ENCODE measurements around the gene ADARB2. TPM values are rescaled to one million over a fixed set of nuclear protein-coding genes. Genes with fewer than 3 reads are reported as not detected.
"Not testable (repeated sequence)": the region's sequence is repeated elsewhere in the genome, so short reads cannot be mapped to it uniquely, and the experiment has no call there.

Gene ADARB2
- total RNA-seq, 1 donor from 2014 or later, result 0.08 TPM

DNA sequence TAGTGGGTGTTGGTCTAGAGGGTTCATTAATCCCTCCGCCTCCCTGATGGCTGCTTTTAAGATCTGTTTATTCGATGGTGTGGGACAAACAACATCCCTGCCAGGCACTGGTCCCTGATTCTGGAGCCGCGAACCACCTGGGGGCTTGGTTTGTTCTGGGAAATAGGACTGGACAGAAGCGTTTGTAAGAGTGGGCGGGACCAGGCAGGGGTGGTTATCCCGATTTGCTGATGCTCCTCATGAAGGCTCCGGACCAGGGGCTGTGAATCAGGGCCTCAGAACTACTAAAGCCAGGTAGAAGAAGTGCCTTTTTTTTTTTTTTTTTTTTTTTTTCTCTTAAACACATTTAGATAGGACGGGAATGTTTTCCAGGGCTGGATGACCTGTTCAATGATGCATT is 407.7 kb downstream of the ADARB2 start:
- Histone ChIP-seq H3K36me3 (ENCODE audit: control insufficient read depth, insufficient read depth, low read length) (no peaks in the 10 kb centered on the region), H3K4me3 (ENCODE audit: low read depth, low read length) (no peak overlapping the region), H3K27me3 (ENCODE audit: control insufficient read depth, insufficient read depth, low read length) (no peaks in the 10 kb centered on the region)
- TF ChIP-seq, protein P1, sequence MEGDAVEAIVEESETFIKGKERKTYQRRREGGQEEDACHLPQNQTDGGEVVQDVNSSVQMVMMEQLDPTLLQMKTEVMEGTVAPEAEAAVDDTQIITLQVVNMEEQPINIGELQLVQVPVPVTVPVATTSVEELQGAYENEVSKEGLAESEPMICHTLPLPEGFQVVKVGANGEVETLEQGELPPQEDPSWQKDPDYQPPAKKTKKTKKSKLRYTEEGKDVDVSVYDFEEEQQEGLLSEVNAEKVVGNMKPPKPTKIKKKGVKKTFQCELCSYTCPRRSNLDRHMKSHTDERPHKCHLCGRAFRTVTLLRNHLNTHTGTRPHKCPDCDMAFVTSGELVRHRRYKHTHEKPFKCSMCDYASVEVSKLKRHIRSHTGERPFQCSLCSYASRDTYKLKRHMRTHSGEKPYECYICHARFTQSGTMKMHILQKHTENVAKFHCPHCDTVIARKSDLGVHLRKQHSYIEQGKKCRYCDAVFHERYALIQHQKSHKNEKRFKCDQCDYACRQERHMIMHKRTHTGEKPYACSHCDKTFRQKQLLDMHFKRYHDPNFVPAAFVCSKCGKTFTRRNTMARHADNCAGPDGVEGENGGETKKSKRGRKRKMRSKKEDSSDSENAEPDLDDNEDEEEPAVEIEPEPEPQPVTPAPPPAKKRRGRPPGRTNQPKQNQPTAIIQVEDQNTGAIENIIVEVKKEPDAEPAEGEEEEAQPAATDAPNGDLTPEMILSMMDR (IDR thresholded peaks at IDR 0.05; ENCODE audit: insufficient read depth, low read length, poor library complexity, severe bottlenecking), result no peak
- DNase-seq (ENCODE audit: low read depth), result no peak

- Histone ChIP-seq H3K4me3 (ENCODE audit: low read depth, low read length) (no peak overlapping the region), H3K27me3 (ENCODE audit: control insufficient read depth, insufficient read depth, low read length) (no peaks in the 10 kb centered on the region), H3K36me3 (ENCODE audit: control insufficient read depth, insufficient read depth, low read length) (no peaks in the 10 kb centered on the region)
- TF ChIP-seq, protein P1 (IDR thresholded peaks at IDR 0.05; ENCODE audit: insufficient read depth, low read length, poor library complexity, severe bottlenecking), result no peak
- no peak for DNase-seq (ENCODE audit: low read depth)
These were observed 408.2 kb downstream of the ADARB2 start for GRCh38 chr10:1328981-1329614.

GRCh38 chr10:1328161-1328823 is 409.0 kb downstream of the ADARB2 start:
- Histone ChIP-seq H3K27me3 (ENCODE audit: control insufficient read depth, insufficient read depth, low read length) (no peaks in the 10 kb centered on the region), H3K36me3 (ENCODE audit: control insufficient read depth, insufficient read depth, low read length) (no peaks in the 10 kb centered on the region), H3K4me3 (ENCODE audit: low read depth, low read length) (no peak overlapping the region)
- TF ChIP-seq, protein P1 (IDR thresholded peaks at IDR 0.05; ENCODE audit: insufficient read depth, low read length, poor library complexity, severe bottlenecking), result no peak
- no peak for DNase-seq (ENCODE audit: low read depth)

DNA sequence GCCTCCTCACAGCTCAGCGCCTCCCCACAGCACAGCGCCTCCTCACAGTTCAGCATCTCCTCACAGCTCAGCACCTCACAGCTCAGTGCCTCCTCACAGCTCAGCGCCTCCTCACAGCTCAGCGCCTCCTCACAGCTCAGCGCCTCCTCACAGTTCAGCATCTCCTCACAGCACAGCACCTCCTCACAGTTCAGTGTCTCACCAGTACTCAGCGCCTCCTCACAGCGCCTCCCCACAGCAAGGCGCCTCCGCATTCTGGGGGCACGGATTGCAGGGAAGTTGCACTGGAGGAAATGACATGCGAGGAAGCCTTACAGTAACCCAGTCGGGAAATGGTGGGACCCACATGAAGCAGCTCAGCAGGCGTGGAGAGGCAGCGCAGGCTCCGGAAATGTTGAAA is 409.6 kb downstream of the ADARB2 start:
- TF ChIP-seq, protein P1 (IDR thresholded peaks at IDR 0.05; ENCODE audit: insufficient read depth, low read length, poor library complexity, severe bottlenecking), result no peak
- DNase-seq (ENCODE audit: low read depth), result no peak
- Histone ChIP-seq H3K4me3 (ENCODE audit: low read depth, low read length) (no peak overlapping the region), H3K27me3 (ENCODE audit: control insufficient read depth, insufficient read depth, low read length) (no peaks in the 10 kb centered on the region), H3K36me3 (ENCODE audit: control insufficient read depth, insufficient read depth, low read length) (no peaks in the 10 kb centered on the region)

DNA sequence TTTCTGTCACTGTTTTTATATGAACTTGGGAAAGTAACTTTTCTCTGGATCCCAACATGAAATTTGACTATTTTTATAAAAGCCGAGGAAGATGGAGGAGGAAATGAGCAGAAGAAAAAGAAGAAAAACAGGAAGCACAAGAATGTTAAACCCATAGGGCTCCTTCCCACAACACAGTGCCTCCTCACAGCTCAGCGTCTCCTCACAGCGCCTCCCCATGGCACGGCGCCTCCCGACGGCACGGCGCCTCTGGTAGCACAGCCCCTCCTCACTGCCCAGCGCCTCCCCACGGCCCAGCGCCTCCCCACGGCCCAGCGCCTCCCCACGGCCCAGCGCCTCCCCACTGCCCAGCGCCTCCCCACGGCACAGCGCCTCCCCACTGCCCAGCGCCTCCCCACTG is 410.8 kb downstream of the ADARB2 start:
- H3K4me3 ChIP-seq (ENCODE audit: low read depth, low read length); H3K36me3 ChIP-seq (ENCODE audit: control insufficient read depth, insufficient read depth, low read length); DNase-seq (ENCODE audit: low read depth); H3K27me3 ChIP-seq (ENCODE audit: control insufficient read depth, insufficient read depth, low read length): not testable (repeated sequence)

DNA sequence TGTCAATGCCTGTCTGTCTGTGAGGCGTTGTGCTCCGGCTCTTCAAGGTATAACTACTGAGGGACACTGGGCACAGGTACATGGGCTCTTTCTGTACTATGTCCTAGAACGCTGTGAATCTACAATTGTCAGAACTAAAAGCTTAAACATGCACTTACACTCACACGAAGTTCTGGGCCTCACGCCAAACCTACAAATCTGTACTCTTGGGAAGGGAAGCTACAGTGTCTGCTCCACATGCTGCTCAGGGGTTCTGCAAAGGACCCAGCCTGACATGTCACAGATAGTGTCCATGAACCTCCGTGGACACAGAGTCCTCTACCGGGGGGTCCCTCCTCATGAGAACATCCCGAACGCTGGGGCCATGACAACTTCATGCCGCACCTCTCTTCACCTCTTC is 412.4 kb downstream of the ADARB2 start:
- H3K27me3 ChIP-seq (ENCODE audit: control insufficient read depth, insufficient read depth, low read length), result no peaks in the 10 kb centered on the region
- TF ChIP-seq, protein P1 (IDR thresholded peaks at IDR 0.05; ENCODE audit: insufficient read depth, low read length, poor library complexity, severe bottlenecking), result no peak
- H3K36me3 ChIP-seq (ENCODE audit: control insufficient read depth, insufficient read depth, low read length), result no peaks in the 10 kb centered on the region
- H3K4me3 ChIP-seq (ENCODE audit: low read depth, low read length), result no peak overlapping the region
- no peak for DNase-seq (ENCODE audit: low read depth)

Data from kidney epithelial cell (primary cell).